HT1080 (cell line): ENCODE data around the gene METRNL. TPM values are rescaled to one million over a fixed set of nuclear protein-coding genes. Genes with fewer than 3 reads are reported as not detected.
"Not testable (repeated sequence)": the region's sequence is repeated elsewhere in the genome, so short reads cannot be mapped to it uniquely, and the experiment has no call there.

Experiments used
- DNase-seq: peaks from one replicate; pipeline ENCODE4 v3.0.0-alpha.2; 2015; ENCODE audit warnings: low read depth
- total RNA-seq: library from RNA; depleted of rRNA; stranded (reverse); fragments of >200 nt; shearing (Covaris generic); gene quantifications from 2 replicates; pipeline ENCODE4 v1.2.3, GENCODE V29; 2014

Gene METRNL
- total RNA-seq, 1 experiment from 2014 or later: 53.3 TPM

DNA sequence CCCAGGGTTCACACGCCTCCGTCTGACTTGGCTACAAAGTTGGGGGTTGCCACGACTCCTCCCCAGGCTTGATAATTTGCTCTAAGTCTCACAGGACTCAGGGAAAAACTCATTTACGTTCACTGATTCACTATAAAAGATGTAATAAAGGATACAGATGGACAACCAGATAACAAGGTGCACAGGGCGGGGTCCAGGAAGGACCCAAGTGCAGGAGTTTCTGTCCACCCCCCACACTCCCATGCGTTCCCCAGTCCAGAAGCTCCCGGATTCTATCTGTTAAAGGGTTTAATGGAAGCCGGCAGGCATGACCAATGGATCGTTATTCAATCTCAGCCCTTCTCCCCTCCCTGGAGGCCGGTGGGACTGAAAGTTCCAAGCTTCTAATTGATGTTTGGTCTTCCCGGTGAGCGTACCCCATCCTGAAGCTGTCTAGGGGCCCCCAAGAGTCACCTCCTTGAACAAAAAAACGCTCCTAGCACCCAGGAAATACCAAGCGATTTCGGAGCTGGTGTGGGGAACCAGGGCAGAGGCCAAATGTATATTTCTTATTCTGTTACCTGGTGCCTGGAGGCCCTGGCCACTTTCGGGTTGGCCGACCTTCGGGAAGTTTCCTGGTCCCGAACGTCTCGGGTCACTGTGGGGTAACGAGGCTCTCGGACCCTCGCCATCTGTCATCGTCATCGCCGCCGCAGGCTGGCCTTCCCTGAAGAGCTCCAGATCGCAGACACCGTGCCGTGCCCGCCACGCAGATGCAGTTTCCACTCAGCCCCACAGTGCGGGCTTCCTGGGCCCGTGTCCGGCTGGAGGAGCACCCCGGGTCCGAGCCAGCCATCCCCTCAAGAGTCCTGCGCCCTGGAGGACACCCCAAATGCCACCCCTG lies 13.5 kb upstream of the METRNL start:
- DNase-seq: no peak

DNA sequence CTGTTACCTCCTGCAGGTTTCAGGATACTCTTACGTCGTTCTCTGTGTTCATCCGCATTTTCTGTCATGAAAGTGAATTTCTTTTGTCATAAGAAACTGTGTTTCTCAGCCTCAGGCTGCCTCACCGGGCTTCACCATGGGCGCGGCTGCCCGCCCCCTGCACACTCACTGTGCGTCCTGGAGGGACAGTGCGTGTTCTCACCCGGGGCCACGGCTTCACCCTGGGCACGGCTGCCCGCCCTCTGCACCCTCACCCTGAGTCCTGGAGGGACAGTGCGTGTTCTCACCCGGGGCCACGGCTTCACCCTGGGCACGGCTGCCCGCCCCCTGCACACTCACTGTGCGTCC lies 12.9 kb upstream of the METRNL start:
- not testable (repeated sequence) for DNase-seq

DNA sequence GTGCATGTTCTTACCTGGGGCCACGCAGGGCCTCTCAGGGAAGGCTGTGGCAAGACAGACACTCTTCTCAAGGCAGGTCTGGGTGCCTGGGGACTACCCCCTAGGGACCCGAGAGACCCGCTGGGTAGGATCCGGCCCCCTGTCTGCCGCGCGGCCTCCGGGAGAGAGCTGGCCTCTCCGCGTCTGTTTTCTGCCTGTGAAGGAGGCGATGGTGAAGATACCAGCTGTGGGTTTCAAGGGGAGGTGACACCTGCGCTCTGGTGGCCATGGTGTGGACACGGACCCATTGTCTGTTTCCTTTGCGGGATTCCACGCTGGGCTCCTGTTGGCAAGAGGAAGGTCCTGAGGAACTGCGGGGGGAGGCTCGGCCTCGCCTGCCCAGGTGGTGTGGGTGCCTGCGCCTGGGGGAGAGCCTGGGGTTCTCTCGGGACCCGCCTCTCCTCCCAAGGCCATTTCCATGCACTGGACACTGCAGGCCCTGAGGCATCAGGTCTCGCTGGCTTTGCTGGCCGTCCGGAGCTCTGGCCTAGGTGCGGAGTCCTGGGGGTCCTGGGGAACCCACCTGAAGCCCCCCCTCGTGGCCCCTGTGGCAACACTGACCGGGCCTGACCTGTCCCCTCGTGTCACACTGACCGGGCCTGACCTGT lies 12.2 kb upstream of the METRNL start:
- no peak for DNase-seq

DNA sequence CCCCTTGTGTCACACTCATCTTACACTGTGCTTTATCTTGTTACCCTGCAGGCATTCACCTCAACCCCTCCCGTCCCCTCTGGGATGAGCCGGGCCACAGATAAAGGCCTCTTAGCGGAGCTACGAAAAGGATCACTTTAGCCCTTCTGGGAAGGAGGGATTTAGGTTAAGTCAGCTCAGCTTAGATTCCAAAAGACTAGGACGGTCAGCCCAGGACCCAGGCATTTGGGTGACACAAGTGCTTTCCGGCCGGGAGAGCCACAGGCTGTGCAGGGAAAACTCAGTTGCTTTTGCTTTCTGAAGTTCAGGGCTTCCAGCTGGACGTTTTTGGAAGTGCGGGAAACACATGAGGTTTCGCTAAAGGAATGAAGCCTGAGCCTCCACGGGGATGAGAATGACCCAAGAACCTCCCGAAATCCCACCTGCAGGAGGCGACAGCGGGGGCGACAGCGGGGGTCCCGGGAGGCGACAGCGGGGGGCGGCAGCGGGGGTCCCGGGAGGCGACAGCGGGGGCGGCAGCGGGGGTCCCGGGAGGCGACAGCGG lies 11.6 kb upstream of the METRNL start:
- no peak for DNase-seq

DNA sequence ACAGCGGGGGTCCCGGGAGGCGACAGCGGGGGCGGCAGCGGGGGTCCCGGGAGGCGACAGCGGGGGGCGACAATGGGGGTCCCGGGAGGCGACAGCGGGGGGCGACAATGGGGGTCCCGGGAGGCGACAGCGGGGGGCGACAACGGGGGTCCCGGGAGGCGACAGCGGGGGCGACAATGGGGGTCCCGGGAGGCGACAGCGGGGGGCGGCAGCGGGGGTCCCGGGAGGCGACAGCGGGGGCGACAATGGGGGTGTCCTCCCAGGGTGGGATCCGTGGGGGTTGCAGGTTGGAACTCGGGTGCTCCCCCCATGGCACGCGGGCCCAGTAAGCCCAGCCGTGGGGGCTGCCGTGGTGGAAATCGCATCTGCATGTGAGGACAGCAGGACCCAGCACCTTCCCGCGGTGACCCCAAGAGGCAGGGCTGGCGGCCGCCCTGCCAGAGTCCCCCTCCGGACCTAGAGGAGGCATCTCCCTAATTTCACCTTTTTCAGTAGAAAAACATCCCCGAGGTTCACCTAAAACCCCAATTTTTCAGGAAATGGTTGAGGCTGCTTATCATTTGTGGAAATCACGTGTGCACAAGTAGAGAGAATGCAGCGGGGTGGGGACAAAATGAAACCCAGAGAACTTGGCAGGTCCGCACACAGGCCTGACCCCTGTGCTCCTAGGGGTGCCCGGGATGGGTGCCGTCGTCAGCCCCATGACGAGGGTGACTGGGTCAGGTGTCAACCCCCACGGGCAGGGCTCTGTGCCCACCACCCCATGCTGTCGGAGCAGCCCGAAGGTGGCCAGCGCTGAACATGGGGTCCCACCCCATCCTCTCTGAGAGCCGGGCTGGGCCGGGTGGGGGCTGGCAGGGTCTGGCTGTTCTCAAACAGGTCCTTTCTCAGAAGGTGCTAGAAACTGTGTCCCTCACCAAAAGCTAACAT lies 10.5 kb upstream of the METRNL start:
- no peak for DNase-seq

DNA sequence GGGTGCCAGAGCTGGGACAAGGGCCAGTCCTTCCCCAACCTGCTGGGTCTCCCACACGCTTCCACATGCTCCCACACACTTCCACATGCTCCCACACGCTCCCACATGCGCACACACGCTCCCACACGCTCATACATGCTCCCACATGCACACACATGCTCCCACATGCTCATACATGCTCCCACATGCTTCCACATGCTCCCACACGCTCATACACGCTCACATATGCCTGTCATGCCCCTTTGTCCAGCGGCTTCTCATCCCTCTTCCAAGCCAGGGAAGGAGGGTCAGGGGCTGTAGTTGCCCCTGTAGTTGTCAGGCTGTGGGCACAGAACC lies 9.9 kb upstream of the METRNL start:
- DNase-seq: no peak

DNA sequence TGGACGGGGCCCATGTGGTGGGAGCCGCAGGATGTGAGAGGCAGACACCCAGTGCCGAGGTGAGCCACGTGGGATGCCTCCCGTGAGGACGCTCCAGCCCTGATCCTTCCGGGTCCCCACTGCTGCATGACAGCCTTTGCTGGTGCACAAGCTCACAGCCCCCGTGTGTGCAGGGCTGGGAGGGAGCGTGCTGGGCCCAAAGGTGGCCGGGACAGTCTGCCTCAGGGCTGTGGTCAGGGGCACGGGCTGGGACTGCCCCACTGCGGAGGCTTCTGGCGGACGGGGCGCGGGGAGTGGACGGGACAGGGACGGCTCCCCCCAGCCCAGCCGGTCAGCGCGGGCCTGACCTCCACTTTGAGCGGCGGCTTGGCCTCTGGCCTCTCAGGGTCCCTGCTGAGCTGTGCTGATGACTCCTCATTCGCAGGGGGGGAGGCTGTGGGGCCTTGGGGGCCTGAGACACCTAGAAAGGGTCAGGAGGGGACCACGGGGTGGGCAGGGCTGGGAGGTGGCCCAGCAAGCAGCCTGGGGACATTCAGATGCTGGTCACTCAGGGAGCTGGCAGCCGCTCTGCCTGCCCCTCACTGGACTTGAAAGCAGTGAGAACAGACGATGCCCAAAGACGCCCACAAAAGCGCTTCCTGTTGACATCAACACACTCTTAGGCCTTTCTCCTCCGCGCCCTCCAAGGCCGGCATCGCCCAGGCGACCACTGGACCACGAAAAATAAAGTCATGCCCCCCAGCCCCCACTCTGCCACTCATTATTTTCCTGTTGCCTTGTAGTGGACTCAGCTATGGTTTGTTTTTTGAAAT lies 9.3 kb upstream of the METRNL start:
- DNase-seq: no peak

DNA sequence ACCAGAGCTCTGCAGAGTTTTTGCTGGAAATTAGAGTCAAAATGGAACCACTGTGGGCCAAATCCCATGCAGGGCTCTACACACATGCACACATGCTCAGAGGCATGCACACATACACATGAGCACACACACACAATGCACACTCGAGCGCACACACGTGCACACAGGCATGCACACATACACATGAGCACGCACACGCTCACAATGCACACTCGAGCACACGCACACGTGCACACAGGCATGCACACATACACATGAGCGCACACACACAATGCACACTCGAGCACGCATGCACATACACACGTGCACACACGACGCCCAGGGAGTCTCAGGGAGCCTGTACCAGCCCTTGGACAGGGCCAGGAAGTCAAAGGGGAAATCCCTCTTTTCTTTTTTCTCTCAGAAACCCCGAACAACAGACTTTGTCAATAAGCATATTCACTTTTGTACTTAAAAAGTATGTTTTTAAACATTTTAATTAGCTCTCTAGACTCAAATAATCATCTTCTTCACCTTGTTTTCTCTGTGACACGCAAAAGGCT lies 8.5 kb upstream of the METRNL start:
- no peak for DNase-seq

DNA sequence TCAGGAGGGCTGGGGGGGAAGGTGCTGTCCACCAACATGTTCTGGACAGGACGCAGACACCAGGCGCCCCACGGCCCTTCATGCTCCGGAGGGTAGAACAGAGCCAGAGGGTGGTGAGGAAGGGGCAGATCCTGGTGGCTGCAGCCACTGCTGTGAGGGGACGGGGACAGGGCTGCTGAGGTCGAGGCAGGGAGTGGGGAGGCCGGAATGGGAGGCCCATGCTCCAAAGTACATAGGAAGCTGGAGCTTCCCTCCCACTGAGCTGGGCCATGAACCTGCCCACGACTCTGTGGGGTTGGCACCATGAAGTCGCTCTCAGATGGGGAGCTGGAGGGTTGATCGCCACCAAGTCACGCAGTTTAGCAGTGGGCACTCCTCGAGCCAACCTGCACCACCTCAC lies 8.0 kb upstream of the METRNL start:
- DNase-seq: no peak

DNA sequence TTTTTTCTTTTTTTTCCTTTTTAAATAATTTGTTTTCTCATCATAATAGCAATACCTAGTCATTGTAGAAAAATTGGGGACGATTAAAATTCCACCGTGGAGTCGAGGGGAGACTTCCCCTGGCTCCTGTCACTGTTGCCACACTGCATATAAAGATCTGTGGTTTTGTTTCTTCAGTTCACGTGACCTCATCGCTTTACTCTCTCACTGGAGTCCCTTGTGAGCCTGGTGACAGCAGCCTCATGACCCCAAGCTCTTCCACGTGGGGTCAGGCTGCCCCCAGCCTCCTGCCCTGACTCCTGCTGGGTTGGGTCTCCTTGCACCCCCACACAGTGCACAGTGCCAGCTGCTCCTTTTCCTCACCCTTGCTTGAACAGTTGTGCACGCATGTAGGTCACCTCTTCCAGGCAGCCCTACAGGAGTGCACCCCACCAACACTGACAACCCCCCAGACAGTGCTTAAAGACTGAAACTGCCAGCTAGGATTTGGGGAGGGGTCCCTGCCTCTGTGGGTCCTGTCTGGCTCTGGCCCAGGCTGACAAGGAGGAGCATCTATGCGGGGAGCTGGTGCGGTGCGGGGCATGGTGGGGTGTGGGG lies 7.3 kb upstream of the METRNL start:
- no peak for DNase-seq

DNA sequence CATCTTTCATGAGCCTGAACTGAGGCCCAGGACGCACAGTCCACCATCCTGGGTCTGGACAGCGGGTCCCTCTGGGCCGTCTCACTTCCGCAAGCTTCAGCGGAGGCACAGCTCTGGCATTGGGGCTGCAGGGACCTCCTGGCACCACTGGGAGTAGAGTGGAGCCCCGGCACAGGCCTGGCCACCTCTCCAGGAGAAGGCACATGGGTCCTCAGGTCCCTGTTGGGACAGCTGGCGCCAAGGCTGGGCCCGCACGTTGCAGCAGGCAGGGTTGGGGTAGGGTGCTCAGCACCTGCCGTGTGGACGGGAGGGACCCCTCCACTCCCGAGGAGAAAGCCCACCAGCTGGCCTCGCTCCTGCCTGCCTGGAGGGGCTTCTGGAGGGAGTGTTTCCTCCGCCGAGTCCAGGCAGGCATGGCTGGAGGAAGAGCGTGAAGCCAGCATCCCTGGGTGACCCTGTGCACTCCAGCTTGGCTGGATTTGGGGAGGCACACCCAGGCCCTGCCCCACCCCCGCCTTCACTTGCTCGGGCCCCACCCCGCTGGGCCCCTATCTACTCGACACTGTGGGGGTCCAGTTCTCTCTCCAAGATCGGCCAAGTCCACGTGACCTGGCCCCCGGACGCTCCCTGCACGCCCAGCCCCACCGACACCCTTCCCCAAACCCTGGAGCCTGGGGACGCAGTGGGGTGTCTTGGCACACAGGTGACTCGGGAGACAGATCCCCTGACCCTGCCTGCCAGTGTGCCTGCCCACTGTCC lies 6.6 kb upstream of the METRNL start:
- no peak for DNase-seq

DNA sequence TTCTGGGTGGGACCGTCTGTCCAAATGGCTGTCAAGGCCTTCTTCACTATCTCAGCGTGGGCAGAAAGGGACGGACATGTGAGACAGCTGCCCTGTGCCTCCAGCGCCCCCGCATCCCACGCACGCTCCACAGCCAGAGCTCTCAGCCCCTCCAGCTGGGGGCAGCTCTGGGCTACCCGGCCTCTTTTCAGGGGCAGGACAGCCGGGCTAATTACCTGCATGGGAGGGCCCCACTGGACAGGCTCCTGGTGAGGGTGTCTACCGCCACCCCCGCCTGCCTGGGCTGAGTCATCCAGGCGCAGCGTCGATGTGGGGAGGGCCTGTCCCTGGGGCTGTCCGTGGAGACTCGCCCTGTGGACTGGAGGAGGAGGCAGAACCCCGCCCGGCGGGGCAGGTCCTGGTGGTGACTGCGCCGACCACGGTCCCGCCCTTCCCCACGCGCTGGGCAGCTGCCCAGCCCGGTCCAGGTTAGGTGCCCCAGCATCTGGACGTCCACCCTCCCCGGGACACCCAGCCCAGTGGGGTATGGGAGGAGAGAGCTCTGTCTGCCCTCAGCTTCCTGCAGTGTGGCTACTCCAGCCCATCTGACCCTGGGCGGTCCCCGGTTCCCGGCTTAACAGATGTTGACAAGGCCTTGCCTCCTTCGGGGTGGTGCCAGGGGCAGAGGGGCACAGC lies 5.9 kb upstream of the METRNL start:
- peak; percentile 58 for DNase-seq

DNA sequence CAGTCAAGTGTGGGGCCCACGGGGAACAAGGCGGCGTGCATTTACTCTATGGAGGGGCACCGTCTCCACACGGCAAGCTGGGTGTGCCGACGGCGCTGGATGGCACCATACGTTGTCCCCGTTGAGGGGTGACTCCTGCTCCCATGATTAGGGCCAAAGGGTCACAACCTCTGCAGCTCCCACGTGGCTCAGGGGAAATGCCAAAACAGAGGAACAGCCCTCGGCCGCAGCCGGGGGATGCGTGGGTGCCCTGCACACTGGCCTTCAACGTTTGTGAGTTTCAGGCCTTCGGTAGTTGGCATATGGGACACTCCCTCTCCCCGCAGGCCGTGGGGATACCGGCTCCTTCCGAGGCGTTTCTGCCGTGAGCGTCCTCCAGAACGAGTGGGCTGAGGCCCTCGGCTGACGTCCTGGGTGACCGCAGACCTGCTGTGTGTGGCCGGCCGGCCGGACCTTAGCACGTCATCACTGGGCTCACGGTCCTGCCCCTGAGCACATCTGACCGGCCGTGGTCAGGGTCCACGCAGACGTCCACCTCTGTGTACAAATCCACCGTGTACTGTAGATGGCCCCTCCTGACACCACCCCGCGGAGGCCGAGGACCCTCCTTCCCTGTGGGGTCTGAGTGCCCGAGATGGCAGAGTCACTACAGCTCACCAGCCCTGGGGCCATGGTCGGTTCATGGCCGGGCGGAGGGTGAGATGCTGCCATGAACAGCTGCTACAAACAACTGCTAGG lies 4.8 kb upstream of the METRNL start:
- DNase-seq: no peak

DNA sequence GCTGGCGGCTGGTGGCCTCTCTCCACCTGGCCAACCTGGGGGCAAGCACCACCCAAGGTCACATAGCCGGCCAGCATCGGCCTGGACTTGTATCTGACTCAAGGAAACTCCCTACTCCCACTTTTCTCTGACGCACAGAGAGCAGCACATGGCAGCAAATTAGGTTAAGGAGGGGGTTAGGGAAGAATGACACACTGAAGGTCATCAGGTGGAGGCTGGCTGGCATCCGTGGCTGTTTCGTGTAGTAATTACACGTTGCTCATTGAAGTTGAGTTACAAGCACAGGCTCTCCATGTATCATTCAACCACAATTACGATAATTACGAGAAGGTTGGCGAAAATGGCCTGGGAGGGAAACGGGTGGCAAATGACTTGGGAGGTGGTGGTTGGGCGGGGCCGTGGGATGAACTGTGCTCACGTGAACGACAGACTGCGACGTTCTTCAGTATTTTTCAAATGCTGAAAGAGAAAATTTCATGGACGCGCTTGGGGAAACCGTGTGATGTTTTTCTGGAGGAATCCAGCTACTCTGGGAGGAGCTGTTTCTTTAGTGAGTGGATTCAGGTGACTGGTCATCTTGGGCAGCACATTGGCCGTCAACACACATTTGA lies 4.0 kb upstream of the METRNL start:
- DNase-seq: no peak

DNA sequence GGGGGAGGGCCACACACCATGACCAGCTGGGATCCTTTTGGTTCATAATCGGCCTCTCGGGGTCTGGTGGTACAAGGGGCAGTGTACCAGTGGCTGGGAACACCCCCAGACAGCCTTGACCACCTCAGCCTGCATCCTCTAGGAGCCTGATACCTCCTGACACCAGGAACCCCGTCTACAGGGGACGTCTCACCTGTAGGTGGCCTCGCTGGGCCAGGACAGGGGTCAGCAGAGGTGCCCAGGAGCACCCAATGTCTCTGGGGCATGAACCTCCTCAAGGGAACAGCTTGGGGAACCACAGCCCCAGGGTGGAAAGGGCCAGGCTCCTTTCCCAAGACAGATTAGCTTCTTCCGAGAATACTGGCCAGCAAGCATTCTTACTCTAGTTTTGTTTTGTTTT lies 2.5 kb upstream of the METRNL start:
- no peak for DNase-seq

DNA sequence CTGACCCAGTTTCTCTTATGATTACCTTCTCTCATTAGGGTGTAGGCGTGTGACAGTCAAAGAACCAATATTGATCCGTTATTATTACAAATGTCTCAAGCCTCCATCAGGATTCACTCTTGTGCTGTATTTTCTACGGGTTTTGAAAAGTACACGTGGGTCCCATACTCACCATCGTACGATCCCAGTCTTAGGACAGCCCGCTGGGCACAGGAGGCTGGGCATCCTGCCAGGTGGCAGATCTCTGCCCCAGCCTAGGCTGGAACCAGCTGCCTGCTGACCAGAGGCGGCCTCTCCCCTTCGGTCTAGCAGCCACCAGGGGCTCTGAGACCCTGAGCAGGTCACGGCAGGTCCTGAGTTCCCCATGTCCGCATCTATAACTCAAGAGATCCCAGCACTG lies 2.0 kb upstream of the METRNL start:
- no peak for DNase-seq

DNA sequence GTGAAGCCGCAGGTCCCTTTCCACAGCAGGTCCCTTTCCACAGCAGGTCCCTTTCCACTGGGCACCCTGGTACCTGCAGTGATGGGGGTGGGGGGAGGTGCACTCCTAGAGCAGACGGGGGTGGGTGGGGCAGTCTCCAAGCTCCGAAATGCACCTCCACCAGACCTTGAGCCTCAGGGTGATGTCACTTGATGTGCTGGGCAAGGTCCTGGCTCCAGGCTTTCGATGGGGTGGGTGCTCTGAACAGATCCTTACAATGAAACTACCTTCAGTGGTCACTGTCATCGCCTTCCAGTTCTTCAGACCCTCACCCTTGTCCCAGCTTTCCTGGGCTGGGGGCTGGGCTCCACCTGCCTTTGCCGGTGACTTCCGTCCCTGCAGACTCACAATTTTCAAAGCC lies 1.5 kb upstream of the METRNL start:
- DNase-seq: no peak
